A549 (cell line): ENCODE results near the gene COL15A1.
"Not testable (repeated sequence)": the region's sequence is repeated elsewhere in the genome, so short reads cannot be mapped to it uniquely, and the experiment has no call there.

Experiments used
- CEBPB ChIP-seq, 2 experiments: fragments of >200 bp in 1 of 2; sonication (Bioruptor Twin) in 1 of 2; formaldehyde crosslinking in 1 of 2; IDR thresholded peaks; 2 replicates each; pipeline ENCODE4 v1.6.1; 2012 to 2016
- CHD2 ChIP-seq: fragments of 150-350 bp; IDR thresholded peaks from 2 replicates; pipeline ENCODE4 v1.6.1; 2014; ENCODE audit warnings: low read length; ENCODE audit not compliant: partially characterized antibody
- FOSL2 ChIP-seq, 2 experiments: fragments of 450-650 bp in 1 of 2; fragments of >200 bp in 1 of 2; sonication (Bioruptor Twin) in 1 of 2; formaldehyde crosslinking; IDR thresholded peaks; 2 replicates each; pipeline versions ENCODE4 v1.5.0 to v1.6.1; 2016 to 2020; ENCODE audit warnings: mild to moderate bottlenecking in 1 of 2, moderate library complexity in 1 of 2
- MAFK ChIP-seq: fragments of 450-650 bp; IDR thresholded peaks from 2 replicates; pipeline ENCODE4 v1.6.1; 2014; ENCODE audit not compliant: partially characterized antibody
- RAD21 ChIP-seq, 2 experiments: fragments of >200 bp in 1 of 2; sonication (Bioruptor Twin) in 1 of 2; formaldehyde crosslinking in 1 of 2; IDR thresholded peaks in 1 of 2; conservative IDR thresholded peaks in 1 of 2; 2 replicates in 1 of 2; 3 replicates in 1 of 2; pipeline ENCODE4 v1.6.1; 2012 to 2018; ENCODE audit warnings: inconsistent platforms in 1 of 2
- SREBF2 ChIP-seq: fragments of 450-650 bp; IDR thresholded peaks from 2 replicates; pipeline ENCODE4 v1.6.1; 2014; ENCODE audit warnings: mild to moderate bottlenecking, moderate library complexity
- TP53 ChIP-seq: fragments of 250-450 bp; sonication (Bioruptor Pico); IDR thresholded peaks from 2 replicates; pipeline ENCODE4 v1.5.0; 2021; ENCODE audit warnings: mild to moderate bottlenecking, moderate library complexity
- ZFP36 ChIP-seq: fragments of 450-650 bp; IDR thresholded peaks from 2 replicates; pipeline ENCODE4 v1.6.1; 2014; ENCODE audit warnings: borderline replicate concordance; ENCODE audit not compliant: partially characterized antibody
- TF ChIP-seq, protein P1 (sequence below): fragments of >200 bp; sonication (Bioruptor Twin); formaldehyde crosslinking; IDR thresholded peaks from 3 replicates; pipeline ENCODE4 v1.6.1; 2016
- TF ChIP-seq, protein P2 (sequence below): IDR thresholded peaks from 2 replicates; pipeline ENCODE4 v1.6.1; 2012
- TF ChIP-seq, protein P3 (sequence below): fragments of >200 bp; sonication (Bioruptor Twin); formaldehyde crosslinking; IDR thresholded peaks from 3 replicates; pipeline ENCODE4 v1.5.1; 2016

DNA sequence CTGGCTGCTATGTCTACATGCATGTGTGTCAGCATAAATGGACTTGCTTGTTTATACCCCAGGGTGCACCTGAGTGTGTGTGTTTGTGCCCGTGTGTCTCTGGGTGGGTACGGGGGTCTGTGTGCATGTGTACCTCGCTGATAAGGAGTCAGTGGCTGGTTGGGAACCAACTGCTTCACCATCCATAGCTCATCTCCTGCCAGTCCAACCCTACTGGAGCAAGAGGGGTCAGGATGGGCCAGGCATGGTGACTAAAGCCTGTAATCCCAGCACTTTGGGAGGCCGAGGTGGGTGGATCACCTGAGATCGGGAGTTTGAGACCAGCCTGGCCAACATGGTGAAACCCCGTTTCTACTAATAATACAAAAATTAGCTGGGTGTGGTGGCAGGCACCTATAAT lies 32.0 kb upstream of the COL15A1 start:
- TF ChIP-seq, protein P1, sequence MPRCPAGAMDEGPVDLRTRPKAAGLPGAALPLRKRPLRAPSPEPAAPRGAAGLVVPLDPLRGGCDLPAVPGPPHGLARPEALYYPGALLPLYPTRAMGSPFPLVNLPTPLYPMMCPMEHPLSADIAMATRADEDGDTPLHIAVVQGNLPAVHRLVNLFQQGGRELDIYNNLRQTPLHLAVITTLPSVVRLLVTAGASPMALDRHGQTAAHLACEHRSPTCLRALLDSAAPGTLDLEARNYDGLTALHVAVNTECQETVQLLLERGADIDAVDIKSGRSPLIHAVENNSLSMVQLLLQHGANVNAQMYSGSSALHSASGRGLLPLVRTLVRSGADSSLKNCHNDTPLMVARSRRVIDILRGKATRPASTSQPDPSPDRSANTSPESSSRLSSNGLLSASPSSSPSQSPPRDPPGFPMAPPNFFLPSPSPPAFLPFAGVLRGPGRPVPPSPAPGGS: not testable (repeated sequence)
- TF ChIP-seq MAFK; RAD21 (conservative IDR thresholded peaks at IDR 0.05 in 1 of 2, IDR thresholded peaks at IDR 0.05 in 1 of 2); FOSL2 (IDR thresholded peaks at IDR 0.05); FOSL2 (CRISPR knock-in tag; IDR thresholded peaks at IDR 0.05); ZFP36; CEBPB (IDR thresholded peaks at IDR 0.05); CHD2; SREBF2; TP53 (CRISPR knock-in tag): not testable (repeated sequence)
- TF ChIP-seq, protein P2, sequence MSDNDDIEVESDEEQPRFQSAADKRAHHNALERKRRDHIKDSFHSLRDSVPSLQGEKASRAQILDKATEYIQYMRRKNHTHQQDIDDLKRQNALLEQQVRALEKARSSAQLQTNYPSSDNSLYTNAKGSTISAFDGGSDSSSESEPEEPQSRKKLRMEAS: not testable (repeated sequence)
- TF ChIP-seq, protein P3, sequence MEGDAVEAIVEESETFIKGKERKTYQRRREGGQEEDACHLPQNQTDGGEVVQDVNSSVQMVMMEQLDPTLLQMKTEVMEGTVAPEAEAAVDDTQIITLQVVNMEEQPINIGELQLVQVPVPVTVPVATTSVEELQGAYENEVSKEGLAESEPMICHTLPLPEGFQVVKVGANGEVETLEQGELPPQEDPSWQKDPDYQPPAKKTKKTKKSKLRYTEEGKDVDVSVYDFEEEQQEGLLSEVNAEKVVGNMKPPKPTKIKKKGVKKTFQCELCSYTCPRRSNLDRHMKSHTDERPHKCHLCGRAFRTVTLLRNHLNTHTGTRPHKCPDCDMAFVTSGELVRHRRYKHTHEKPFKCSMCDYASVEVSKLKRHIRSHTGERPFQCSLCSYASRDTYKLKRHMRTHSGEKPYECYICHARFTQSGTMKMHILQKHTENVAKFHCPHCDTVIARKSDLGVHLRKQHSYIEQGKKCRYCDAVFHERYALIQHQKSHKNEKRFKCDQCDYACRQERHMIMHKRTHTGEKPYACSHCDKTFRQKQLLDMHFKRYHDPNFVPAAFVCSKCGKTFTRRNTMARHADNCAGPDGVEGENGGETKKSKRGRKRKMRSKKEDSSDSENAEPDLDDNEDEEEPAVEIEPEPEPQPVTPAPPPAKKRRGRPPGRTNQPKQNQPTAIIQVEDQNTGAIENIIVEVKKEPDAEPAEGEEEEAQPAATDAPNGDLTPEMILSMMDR: not testable (repeated sequence)
